PFSK-1 (cell line): ENCODE data around the gene CALML5.

ENCODE experiments used
- POLR2AphosphoS5 ChIP-seq: IDR thresholded peaks from 2 replicates; pipeline ENCODE4 v1.6.1; 2012; ENCODE audit warnings: low read depth, mild to moderate bottlenecking, control low read depth, low read length, moderate library complexity
- TF ChIP-seq, protein P1 (sequence below), 2 experiments: IDR thresholded peaks; 2 replicates each; pipeline versions ENCODE4 v1.6.1 to v1.8.0; 2011 to 2012; ENCODE audit warnings: low read depth in 2 of 2, low read length in 2 of 2, control low read depth in 1 of 2, inconsistent platforms in 1 of 2, mild to moderate bottlenecking in 1 of 2, moderate library complexity in 1 of 2; ENCODE audit not compliant: insufficient read depth in 1 of 2

- TF ChIP-seq, protein P1, sequence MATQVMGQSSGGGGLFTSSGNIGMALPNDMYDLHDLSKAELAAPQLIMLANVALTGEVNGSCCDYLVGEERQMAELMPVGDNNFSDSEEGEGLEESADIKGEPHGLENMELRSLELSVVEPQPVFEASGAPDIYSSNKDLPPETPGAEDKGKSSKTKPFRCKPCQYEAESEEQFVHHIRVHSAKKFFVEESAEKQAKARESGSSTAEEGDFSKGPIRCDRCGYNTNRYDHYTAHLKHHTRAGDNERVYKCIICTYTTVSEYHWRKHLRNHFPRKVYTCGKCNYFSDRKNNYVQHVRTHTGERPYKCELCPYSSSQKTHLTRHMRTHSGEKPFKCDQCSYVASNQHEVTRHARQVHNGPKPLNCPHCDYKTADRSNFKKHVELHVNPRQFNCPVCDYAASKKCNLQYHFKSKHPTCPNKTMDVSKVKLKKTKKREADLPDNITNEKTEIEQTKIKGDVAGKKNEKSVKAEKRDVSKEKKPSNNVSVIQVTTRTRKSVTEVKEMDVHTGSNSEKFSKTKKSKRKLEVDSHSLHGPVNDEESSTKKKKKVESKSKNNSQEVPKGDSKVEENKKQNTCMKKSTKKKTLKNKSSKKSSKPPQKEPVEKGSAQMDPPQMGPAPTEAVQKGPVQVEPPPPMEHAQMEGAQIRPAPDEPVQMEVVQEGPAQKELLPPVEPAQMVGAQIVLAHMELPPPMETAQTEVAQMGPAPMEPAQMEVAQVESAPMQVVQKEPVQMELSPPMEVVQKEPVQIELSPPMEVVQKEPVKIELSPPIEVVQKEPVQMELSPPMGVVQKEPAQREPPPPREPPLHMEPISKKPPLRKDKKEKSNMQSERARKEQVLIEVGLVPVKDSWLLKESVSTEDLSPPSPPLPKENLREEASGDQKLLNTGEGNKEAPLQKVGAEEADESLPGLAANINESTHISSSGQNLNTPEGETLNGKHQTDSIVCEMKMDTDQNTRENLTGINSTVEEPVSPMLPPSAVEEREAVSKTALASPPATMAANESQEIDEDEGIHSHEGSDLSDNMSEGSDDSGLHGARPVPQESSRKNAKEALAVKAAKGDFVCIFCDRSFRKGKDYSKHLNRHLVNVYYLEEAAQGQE (IDR thresholded peaks at IDR 0.05; ENCODE audit: insufficient read depth in 1 of 2, low read depth in 2 of 2, low read length in 2 of 2), result no peak
- no peak for TF ChIP-seq POLR2AphosphoS5
These were observed 34.9 kb upstream of the CALML5 start for GRCh38 chr10:5534051-5534821.
